Activated T-cell treated with anti-CD3 and anti-CD28 coated beads for 48 hours (primary cell): ENCODE data around the gene SPTBN2.

Source experiments
- DNase-seq: peaks from one replicate; pipeline ENCODE4 v3.0.0-alpha.2; 2020; ENCODE audit warnings: low read depth

The SPTBN2 gene

DNA sequence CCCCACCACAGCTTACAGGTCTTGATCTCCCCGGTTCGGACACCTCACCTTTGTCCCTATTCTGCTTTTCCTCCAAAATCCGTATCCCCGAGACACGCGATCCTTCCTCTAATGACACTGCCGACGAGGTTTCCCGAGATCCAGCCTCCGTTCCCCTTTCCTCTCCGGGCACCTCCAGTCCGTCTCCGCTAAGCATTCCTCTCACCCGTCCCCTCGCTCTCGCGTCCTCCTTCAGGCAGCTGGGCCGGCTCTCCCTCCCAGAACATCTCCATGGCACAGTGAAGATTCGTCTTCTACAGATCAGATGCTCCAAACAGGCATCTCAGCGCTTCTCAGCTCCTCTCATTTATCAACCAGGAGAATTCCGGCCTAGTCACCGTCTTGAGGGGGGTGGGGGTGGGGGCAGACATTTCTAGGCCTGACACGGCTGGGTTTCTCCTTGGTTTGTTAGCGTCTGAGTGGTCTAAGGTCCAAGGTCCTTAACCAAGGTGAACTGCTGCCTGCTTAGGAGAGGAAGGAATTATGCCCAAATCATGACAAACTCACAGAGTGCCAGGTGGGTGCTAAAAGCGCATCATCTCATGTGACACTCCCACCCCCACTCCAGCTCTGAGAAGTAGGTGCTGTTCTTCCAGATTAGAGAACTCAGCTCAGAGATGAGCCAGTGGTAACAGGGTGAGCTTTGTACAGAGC lies at the start of gene SPTBN2:
SPTBN2 (minus strand) TSS at position 524 of the 693 bp plus-strand sequence. CDS start 7,976 bp downstream, outside the sequence.
- DNase-seq: no peak

DNA sequence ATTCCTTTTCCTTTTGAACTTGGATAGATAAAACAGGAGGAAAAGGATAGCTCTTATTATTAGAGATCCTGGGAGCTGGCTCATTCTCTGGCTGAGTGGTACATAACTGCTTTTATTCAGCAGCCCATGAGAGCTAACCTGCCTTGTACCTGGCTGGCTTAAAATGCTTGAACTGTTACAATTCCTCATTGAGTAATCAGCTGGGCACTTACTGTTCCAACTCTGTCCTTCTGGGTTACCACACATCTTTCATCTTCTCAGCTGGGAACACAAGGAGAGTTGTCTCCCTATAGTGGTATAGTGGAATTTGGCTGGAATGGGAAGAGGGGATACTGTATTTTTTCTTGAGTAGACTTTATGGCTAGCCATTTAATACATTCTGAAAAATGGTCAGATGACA lies 39.8 kb upstream of the SPTBN2 start:
- no peak for DNase-seq

DNA sequence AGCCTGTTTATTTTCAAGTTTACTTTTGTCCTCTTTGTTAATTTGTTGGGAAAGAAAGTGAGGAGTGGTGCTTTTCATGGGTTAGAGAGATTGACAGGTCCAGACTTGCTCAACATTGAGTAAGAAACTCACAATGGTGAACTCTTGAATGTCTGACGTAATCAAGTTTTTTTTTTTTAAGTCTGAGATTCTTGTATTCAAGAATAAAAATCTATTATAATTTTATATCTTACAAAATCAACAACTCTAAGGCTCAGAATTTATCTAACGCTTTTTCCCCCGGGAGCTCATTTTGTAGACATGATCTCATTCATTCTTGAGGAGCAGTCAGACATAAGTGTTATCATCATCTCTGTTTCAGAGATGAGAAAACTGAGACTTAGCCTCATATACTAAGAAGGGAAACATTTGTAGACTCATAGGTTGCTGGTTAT lies 39.1 kb upstream of the SPTBN2 start:
- no peak for DNase-seq

GRCh38 chr11:66767666-66768065 lies 38.6 kb upstream of the SPTBN2 start:
- no peak for DNase-seq

- no peak for DNase-seq
These were observed 37.7 kb upstream of the SPTBN2 start for GRCh38 chr11:66766681-66767080.

GRCh38 chr11:66762088-66762487 lies 33.1 kb upstream of the SPTBN2 start:
- no peak for DNase-seq

- DNase-seq: no peak
These were observed 23.1 kb upstream of the SPTBN2 start for GRCh38 chr11:66752148-66752547.

DNA sequence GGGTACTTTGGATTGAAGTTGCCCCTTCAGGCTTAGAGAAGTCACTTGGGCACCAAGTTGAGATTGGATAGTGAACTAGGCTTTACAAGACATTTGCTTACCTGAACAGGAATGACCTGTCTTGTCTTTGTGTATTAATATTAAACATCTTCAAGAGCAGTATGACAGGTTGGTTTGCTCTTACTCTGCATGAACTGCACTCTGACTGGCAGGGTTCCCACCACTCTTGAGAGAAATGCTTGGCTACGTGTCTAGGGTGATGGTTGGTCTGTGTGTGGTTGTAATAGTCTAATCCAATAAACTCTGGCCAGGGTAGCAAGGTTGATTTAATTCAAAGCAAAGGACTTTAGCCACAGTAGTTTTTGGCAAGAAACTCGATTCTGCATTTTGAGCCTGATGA lies 20.1 kb upstream of the SPTBN2 start:
- no peak for DNase-seq

GRCh38 chr11:66747480-66747879 lies 18.5 kb upstream of the SPTBN2 start:
- DNase-seq: no peak

DNA sequence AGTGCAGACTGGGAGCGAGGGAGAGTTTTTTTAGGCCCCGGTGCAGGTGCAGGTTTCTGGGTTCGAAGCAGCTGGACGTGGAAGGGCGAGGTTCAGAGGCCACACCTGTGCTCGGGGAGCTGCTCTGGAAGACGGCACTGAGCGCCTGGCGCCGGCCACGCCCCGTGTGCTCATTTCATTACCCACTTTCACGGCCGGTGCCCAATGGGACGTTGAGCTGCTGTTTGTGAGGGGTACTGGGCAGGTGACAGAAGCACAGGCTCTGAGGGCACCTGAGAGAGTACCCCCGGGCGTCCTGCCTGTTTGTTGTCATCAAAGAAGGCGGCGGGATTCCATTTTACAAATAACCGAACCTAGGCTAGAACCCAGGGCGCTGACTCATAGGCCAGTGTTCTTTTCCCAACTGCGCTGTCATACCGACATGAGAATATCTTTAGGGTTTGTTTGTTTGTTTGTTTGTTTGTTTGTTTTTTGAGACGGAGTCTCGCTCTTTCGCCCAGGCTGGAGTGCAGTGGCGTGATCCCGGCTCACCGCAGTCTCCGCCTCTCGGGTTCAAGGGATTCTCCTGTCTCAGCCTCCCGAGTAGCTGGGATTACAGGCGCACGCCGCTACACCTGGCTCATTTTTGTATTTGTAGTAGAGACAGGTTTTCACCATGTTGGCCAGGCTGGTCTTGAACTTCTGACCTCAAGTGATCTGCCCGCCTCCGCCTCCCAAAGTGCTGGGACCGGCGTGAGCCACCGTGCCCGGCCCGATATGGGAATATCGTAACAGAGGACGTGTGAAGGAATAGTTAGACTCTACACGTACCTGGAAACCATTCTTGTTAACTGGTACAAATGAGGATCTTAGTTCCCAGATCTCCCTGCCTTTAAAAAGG lies 16.6 kb upstream of the SPTBN2 start:
- DNase-seq: peak; percentile 47

DNA sequence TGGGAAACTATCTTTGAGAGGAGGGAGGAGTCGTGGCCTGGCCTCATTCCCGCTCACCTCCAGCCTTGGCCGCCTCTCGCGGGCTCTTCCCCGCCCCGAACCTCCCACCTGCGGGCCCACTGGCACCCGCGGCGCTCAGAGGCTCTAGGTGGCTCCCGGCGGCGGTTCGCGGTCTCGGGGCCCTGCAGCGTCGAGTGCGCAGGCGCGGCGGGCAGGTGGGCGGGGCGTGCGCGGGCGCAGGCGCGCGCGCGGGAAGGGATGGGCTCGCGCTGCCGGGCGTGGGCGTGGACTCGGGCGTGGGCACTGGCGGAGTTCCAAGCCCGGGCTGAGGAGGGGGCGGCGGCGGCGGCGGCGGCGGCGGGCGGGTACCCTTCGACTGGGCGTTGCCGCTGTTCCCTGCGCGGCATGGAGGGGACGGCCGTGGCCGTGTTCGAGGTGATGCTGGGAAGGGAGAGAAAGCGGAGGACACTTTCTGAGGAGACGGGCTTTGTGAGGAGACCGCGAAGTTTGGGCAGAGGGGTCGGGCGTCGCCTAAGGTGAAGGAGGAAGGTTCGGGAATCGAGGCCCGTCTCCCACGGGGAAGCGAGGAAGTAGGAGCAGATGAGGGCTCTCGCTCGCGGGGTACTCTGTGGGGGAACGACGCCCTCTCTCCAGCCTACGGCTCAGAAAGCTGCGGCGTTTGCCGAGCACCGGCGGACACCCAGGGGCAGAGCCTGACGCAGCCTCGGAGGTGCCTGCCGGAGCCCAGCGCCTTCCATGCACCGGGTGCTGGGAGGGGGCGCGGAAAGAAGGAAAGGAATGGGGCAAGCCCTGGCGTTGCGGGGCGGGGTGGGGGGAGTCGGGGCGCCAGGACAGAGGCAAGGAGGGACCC lies 15.7 kb upstream of the SPTBN2 start:
- DNase-seq: peak; percentile 89

DNA sequence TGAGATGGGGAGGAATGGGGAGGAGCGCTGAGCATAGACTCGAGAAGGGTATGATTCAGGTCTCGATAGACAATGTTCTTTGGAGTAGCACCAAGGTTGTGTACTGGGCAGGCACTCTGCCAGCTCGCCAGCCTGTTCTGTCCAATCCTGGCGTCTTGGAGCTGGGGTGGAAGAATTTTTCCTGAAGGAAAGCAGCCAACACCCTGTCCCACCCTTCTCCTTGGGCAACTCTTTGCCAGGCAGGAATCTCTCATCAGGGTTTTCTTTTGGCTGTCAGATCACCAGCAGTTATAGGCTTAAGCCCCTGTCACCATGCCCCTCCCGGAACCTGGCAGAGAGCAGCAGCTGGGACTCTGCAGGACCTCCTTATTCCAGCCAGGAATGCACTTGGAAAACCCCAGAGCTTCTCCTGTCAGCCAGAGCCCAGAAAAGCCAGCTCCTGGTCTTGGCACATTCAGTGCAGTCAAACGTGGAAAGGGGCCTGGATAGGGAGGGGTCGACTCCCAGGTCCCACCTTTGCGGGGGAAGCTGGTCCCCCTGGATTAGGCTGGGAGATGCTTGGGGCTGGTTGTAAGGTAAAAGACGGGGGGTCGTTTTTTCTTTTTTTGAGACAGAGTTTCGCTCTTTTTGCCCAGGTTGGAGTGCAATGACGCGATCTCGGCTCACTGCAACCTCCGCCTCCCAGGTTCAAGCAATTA lies 14.4 kb upstream of the SPTBN2 start:
- DNase-seq: no peak

GRCh38 chr11:66741153-66741552 lies 12.1 kb upstream of the SPTBN2 start:
- no peak for DNase-seq

DNA sequence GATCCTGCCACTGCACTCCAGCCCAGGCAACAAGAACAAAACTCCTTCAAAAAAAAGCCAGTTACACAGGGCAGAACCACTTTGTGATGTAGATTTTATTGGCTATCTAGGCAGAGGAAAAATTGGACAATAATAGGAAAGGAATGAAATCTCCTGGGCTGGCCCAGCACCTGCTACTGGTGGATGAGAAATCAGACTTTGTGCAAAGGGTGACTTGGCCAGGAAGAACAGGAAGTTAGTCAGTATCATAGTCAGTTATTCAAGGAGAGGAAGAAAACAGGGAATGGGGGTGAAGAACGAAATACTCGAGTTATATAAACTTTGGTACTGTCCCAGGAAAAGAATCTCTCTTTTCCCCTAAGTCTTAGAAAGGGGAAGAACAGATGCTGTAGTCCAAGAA lies 11.0 kb upstream of the SPTBN2 start:
- no peak for DNase-seq

DNA sequence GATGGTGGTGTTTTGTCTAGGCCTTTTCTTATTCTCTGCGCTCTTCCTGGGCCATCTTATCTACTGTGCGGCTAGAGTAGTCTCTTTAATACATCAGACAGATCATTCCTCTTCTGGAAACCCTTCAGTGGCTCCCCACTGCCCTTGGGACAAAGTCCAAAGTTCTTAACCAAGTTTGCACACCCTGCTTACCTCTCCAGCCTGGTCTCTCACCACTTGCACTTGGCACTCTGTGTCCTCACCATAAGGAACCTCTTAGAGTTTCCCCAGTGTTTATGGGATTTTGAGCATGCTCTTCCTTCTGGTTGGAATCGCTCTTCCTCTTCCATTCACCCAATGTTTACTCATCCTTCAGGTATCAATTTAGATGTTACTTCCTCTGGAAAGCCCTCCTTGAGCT lies 5.2 kb upstream of the SPTBN2 start:
- no peak for DNase-seq

DNA sequence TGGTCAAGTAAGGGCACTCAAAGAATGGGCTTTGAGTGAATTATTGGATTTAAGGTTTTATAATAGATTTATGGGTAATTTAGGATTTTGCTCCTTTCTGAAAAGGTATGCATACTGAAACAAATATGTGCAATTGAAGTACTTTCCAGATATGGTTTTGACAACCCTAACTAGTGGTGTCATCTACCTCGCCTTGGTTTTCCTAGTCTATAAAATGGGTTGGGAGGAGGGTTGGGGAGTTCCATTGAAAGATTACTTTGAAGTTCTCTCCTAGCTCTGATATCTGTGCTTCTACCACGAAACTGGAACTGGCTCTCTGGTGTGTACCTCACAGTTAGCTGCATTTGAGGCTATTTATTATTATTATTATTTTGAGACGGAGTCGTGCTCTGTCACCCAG lies 431 bp upstream of the SPTBN2 start:
- no peak for DNase-seq

GRCh38 chr11:66728038-66728692 lies 851 bp downstream of the SPTBN2 start:
- DNase-seq: no peak

- no peak for DNase-seq
These were observed 1.6 kb downstream of the SPTBN2 start for GRCh38 chr11:66727282-66728037.

DNA sequence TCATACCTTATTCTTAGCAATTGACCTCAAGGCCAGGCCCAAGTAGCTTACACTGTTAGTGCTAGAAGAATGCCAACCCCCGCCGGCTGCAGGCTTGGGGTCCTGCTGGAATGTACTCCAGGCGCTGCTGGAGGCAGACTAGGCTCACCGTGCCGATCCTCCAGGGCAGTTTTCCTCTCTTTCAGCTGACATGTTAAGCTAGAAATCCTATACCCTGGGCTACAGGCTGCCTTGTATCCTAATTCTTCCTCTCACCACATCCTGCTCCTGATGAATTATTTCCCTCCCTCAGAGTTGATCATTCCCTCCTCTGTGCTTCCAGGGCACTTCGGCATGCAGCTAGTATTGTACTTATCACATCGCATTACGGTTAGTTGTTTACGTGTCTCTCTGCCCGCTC lies 3.4 kb downstream of the SPTBN2 start:
- no peak for DNase-seq

DNA sequence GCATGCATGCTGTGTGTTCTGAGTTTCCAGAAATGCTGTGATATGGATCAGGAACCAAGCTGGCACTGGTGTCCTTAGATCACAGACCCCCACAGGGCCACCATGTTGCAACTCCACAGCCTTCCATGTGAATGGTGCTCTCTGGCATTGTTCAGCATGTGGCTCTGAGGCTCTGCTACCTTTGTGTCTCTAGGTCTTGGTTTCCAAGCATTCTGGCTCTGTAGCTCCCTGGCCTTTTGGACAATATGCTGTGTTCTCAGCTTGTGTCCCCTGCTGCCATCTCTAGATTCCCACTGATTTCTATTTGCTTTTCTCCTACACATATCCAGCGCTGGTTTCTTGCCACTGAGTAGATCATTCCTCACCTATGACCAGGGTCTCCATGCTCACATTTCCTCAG lies 3.9 kb downstream of the SPTBN2 start:
- DNase-seq: no peak
